ENCODE data around the gene FLAD1.

FLAD1 gene

DNA sequence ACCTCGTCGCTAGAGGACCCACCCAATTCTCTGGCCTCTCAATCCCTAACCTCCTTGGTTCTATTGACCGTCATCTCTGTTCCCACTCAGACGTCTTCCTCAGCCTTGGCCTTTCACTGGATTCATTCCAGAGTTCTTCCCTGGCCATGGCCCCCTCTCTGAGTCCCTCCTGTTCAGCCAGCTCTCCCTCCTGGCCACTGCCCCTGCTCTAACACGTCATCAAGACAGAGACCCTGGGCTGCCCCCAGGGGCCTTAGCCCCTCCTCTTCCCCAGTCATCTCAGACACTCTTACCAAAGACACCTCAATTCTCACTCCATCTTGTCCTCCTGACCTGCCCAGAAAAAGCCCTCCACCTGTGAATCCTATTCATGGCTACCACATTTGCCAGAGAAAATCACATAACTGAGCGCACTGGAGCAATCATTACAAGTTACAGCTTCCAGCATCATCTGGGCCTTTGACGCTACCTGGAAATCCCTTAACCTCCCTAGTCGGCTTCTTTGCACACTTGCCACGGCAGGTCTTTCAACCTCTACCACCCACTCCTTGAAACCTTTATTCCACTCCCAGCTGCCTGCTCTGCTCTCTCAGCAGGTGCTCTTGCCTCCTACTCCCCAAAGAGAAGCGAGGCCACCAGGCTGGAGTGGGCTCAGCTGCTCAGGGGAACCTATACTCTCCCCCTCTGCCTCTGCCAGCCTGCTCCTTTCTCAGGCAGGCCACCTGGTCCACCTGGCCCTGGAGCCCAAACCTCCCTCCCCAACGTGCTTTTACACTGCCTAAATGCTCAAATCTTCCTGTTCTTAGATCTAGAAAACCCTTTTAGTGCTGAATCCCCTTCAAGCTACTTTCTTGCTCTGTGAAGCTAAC lies 36.5 kb downstream of the FLAD1 start:
- Histone ChIP-seq H3K4me3 (ENCODE audit: low read length, poor library complexity, severe bottlenecking) (no peak overlapping the region), H3K9me3 (ENCODE audit: insufficient read depth, low read depth, low read length) (no peaks in the 10 kb centered on the region), H3K4me2 (ENCODE audit: low read depth, low read length, poor library complexity, severe bottlenecking) (no peak overlapping the region), H3K4me1 (ENCODE audit: insufficient read depth, low read length, poor library complexity, severe bottlenecking) (peaks cover 6% of the 10 kb centered on the region), H4K20me1 (ENCODE audit: insufficient read depth, low read length, poor library complexity, severe bottlenecking) (no peaks in the 10 kb centered on the region), H3K9ac (ENCODE audit: low read depth, low read length, poor library complexity, severe bottlenecking) (no peak overlapping the region), H3F3A (ENCODE audit: low read depth) (no peaks in the 10 kb centered on the region), H2AFZ (ENCODE audit: low read length) (no peak overlapping the region), H3K9me2 (replicated peaks; ENCODE audit: low read depth, low read length) (no peaks in the 10 kb centered on the region), H3K79me2 (ENCODE audit: insufficient read depth, low read length) (no peaks in the 10 kb centered on the region), H3K36me3 (ENCODE audit: insufficient read depth, low read length) (no peaks in the 10 kb centered on the region), H3K27me3 (ENCODE audit: insufficient read depth, low read length, poor library complexity, severe bottlenecking) (no peaks in the 10 kb centered on the region)
- TF ChIP-seq, protein P1, sequence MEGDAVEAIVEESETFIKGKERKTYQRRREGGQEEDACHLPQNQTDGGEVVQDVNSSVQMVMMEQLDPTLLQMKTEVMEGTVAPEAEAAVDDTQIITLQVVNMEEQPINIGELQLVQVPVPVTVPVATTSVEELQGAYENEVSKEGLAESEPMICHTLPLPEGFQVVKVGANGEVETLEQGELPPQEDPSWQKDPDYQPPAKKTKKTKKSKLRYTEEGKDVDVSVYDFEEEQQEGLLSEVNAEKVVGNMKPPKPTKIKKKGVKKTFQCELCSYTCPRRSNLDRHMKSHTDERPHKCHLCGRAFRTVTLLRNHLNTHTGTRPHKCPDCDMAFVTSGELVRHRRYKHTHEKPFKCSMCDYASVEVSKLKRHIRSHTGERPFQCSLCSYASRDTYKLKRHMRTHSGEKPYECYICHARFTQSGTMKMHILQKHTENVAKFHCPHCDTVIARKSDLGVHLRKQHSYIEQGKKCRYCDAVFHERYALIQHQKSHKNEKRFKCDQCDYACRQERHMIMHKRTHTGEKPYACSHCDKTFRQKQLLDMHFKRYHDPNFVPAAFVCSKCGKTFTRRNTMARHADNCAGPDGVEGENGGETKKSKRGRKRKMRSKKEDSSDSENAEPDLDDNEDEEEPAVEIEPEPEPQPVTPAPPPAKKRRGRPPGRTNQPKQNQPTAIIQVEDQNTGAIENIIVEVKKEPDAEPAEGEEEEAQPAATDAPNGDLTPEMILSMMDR (conservative IDR thresholded peaks at IDR 0.05; ENCODE audit: low read length) = no peak
- no peak for TF ChIP-seq EZH2phosphoT487 (IDR thresholded peaks at IDR 0.05; ENCODE audit: borderline replicate concordance)

DNA sequence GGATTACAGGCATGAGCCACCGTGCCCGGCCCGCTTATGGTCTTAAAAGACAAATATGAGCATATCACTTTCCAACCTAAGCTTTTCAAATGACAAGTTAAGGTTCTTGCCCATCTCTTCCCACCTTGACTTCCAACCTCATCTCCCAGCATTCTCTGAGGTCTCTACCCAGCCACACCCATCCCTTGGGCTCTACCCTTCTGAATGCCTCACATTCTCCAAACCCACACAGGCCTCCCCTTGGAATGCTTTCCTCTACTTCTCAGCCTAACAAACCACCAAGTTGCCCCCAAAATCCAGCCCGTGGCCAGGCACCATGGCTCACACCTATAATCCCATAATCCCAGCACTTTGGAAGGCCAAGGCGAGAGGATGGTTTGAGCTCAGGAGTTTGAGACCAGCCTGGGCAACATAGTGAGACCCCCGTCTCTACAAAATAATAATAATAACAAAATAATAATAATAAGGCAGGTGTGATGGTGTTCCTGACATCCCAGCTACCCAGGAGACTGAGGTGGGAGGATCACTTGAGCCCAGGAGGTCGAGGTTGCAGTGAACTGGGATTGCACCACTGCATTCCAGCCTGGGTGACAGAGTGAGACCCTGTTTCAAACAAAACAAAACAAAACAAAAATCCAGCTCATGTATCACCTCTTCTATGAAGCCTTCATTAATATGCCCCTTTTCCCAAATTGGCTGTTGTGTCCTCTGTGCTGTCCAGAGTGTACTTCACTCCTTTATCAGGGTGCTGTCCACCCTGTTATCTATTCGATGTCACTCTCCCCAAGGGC lies 39.2 kb downstream of the FLAD1 start:
- no peaks in the 10 kb centered on the region for H3K79me2 ChIP-seq (ENCODE audit: insufficient read depth, low read length)
- H3K36me3 ChIP-seq (ENCODE audit: insufficient read depth, low read length) = no peaks in the 10 kb centered on the region
- H3K4me3 ChIP-seq (ENCODE audit: low read length, poor library complexity, severe bottlenecking) = no peak overlapping the region
- TF ChIP-seq EZH2phosphoT487 (IDR thresholded peaks at IDR 0.05; ENCODE audit: borderline replicate concordance) = no peak
- TF ChIP-seq, protein P1 (conservative IDR thresholded peaks at IDR 0.05; ENCODE audit: low read length) = no peak
- no peaks in the 10 kb centered on the region for H3K9me2 ChIP-seq (replicated peaks; ENCODE audit: low read depth, low read length)
- H2AFZ ChIP-seq (ENCODE audit: low read length) = no peak overlapping the region
- no peak overlapping the region for H3K4me2 ChIP-seq (ENCODE audit: low read depth, low read length, poor library complexity, severe bottlenecking)
- H4K20me1 ChIP-seq (ENCODE audit: insufficient read depth, low read length, poor library complexity, severe bottlenecking) = no peaks in the 10 kb centered on the region
- H3K9ac ChIP-seq (ENCODE audit: low read depth, low read length, poor library complexity, severe bottlenecking) = no peak overlapping the region
- H3K9me3 ChIP-seq (ENCODE audit: insufficient read depth, low read depth, low read length) = no peaks in the 10 kb centered on the region
- peaks cover 6% of the 10 kb centered on the region for H3K4me1 ChIP-seq (ENCODE audit: insufficient read depth, low read length, poor library complexity, severe bottlenecking)
- no peaks in the 10 kb centered on the region for H3K27me3 ChIP-seq (ENCODE audit: insufficient read depth, low read length, poor library complexity, severe bottlenecking)
- H3F3A ChIP-seq (ENCODE audit: low read depth) = no peaks in the 10 kb centered on the region

DNA sequence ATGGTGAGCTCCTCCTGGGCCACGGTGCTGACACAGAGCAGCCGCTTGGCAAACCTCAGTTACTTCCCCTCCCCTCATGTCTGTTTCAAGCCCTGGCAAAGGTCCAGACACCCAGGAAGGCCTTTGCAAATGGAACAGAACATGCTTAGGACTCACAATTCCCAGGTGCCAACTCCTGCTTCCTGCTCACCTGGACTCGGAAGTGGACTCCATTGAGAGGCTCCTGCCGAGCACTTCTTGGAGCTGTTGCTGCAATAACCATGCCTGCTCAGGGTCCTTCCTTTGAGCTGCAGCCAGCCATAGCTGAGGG lies 39.7 kb downstream of the FLAD1 start:
- no peaks in the 10 kb centered on the region for H3K36me3 ChIP-seq (ENCODE audit: insufficient read depth, low read length)
- H3K4me3 ChIP-seq (ENCODE audit: low read length, poor library complexity, severe bottlenecking) = no peak overlapping the region
- no peaks in the 10 kb centered on the region for H3K9me3 ChIP-seq (ENCODE audit: insufficient read depth, low read depth, low read length)
- no peak overlapping the region for H3K4me2 ChIP-seq (ENCODE audit: low read depth, low read length, poor library complexity, severe bottlenecking)
- no peaks in the 10 kb centered on the region for H4K20me1 ChIP-seq (ENCODE audit: insufficient read depth, low read length, poor library complexity, severe bottlenecking)
- H3F3A ChIP-seq (ENCODE audit: low read depth) = no peaks in the 10 kb centered on the region
- H3K9me2 ChIP-seq (replicated peaks; ENCODE audit: low read depth, low read length) = no peaks in the 10 kb centered on the region
- H3K9ac ChIP-seq (ENCODE audit: low read depth, low read length, poor library complexity, severe bottlenecking) = no peak overlapping the region
- peaks cover 3% of the 10 kb centered on the region for H3K4me1 ChIP-seq (ENCODE audit: insufficient read depth, low read length, poor library complexity, severe bottlenecking)
- H2AFZ ChIP-seq (ENCODE audit: low read length) = no peak overlapping the region
- no peak for TF ChIP-seq EZH2phosphoT487 (IDR thresholded peaks at IDR 0.05; ENCODE audit: borderline replicate concordance)
- TF ChIP-seq, protein P1 (conservative IDR thresholded peaks at IDR 0.05; ENCODE audit: low read length) = no peak
- H3K27me3 ChIP-seq (ENCODE audit: insufficient read depth, low read length, poor library complexity, severe bottlenecking) = no peaks in the 10 kb centered on the region
- H3K79me2 ChIP-seq (ENCODE audit: insufficient read depth, low read length) = no peaks in the 10 kb centered on the region
